SK-N-SH (cell line): Measurements from ENCODE around the gene ABCA8. TPM values are rescaled to one million over a fixed set of nuclear protein-coding genes. Genes with fewer than 3 reads are reported as not detected.

Source experiments
- CTCF ChIA-PET: fragments of 300-600, 350-600 bp; formaldehyde crosslinking; extraction: SDS; loops from one replicate; lab custom pipeline; 2021; lab: Yijun Ruan, JAX
- POLR2A ChIA-PET: fragments of 350-600 bp; sonication (Branson Sonifier 250); formaldehyde crosslinking; extraction: SDS; loops from one replicate; lab custom pipeline; 2020; ENCODE audit warnings: antibody characterized with exemption, inconsistent platforms; lab: Yijun Ruan, JAX
- DNase-seq: peaks from one replicate; pipeline ENCODE4 v3.0.0; 2012
- H2AFZ ChIP-seq: fragments of 200-600 bp; sonication (generic); 2 replicates; pipeline ENCODE4 v1.8.1; 2016; ENCODE audit warnings: antibody characterized with exemption, mild to moderate bottlenecking, low read depth
- H3F3A ChIP-seq: fragments of 200-600 bp; sonication (generic); replicated peaks from 2 replicates; pipeline ENCODE3; 2016; ENCODE audit warnings: antibody characterized with exemption, mild to moderate bottlenecking; ENCODE audit not compliant: insufficient read depth
- H3K27ac ChIP-seq, 2 experiments: fragments of 200-500 bp in 1 of 2; fragments of 200-600 bp in 1 of 2; sonication (Bioruptor generic) in 1 of 2; sonication (generic), shearing (Covaris generic) in 1 of 2; 2 replicates each; pipeline versions ENCODE4 v1.5.1 to v1.6.1; 2014 to 2016; ENCODE audit warnings: low read depth in 2 of 2, inconsistent platforms in 1 of 2, low read length in 1 of 2, mild to moderate bottlenecking in 1 of 2, mixed read lengths in 1 of 2
- H3K27me3 ChIP-seq: fragments of 200-600 bp; sonication (generic), shearing (Covaris generic); 2 replicates; pipeline ENCODE4 v1.6.1; 2016; ENCODE audit warnings: mixed run types; ENCODE audit not compliant: insufficient read depth
- H3K36me3 ChIP-seq, 2 experiments: fragments of 200-500 bp in 1 of 2; fragments of 200-600 bp in 1 of 2; sonication (Bioruptor generic) in 1 of 2; sonication (generic) in 1 of 2; replicated peaks in 1 of 2; 2 replicates each; pipeline versions ENCODE3 to v1.5.1; 2014 to 2016; ENCODE audit warnings: low read length in 1 of 2, mild to moderate bottlenecking in 1 of 2; ENCODE audit not compliant: insufficient read depth in 2 of 2, control insufficient read depth in 1 of 2
- H3K4me1 ChIP-seq, 2 experiments: fragments of 200-500 bp in 1 of 2; fragments of 200-600 bp in 1 of 2; sonication (Bioruptor generic) in 1 of 2; sonication (generic), shearing (Covaris generic) in 1 of 2; 2 replicates each; pipeline versions ENCODE4 v1.5.1 to v1.6.1; 2014 to 2016; ENCODE audit warnings: low read depth in 1 of 2, low read length in 1 of 2, mixed run types in 1 of 2; ENCODE audit not compliant: insufficient read depth in 2 of 2, control insufficient read depth in 1 of 2
- H3K4me2 ChIP-seq: fragments of 200-600 bp; sonication (generic), shearing (Covaris generic); 2 replicates; pipeline ENCODE4 v1.6.1; 2017; ENCODE audit warnings: mixed run types
- H3K4me3 ChIP-seq, 2 experiments: fragments of 200-500 bp in 1 of 2; fragments of 200-600 bp in 1 of 2; sonication (Bioruptor generic) in 1 of 2; sonication (generic), shearing (Covaris generic) in 1 of 2; 2 replicates each; pipeline versions ENCODE4 v1.5.1 to v1.8.1; 2014 to 2016; ENCODE audit warnings: low read depth in 2 of 2, inconsistent platforms in 1 of 2, low read length in 1 of 2, mild to moderate bottlenecking in 1 of 2, mixed read lengths in 1 of 2, moderate library complexity in 1 of 2
- H3K79me2 ChIP-seq: fragments of 200-600 bp; sonication (generic); 2 replicates; pipeline ENCODE4 v1.8.1; 2017; ENCODE audit warnings: mild to moderate bottlenecking; ENCODE audit not compliant: insufficient read depth
- H3K9ac ChIP-seq: fragments of 200-600 bp; sonication (generic); 2 replicates; pipeline ENCODE4 v1.6.1; 2017; ENCODE audit warnings: mixed run types
- H3K9me2 ChIP-seq: fragments of 200-600 bp; sonication (generic); 2 replicates; pipeline ENCODE4 v1.6.1; 2017; ENCODE audit warnings: mixed run types
- H3K9me3 ChIP-seq: fragments of 200-600 bp; sonication (generic); 2 replicates; pipeline ENCODE4 v1.6.1; 2017; ENCODE audit warnings: mixed run types, mild to moderate bottlenecking, moderate library complexity
- H4K20me1 ChIP-seq: fragments of 200-600 bp; sonication (generic); 2 replicates; pipeline ENCODE4 v1.6.1; 2017; ENCODE audit warnings: mild to moderate bottlenecking, mixed run types; ENCODE audit not compliant: insufficient read depth
- CTCF ChIP-seq: fragments of 200-600 bp; sonication (generic); IDR thresholded peaks from 2 replicates; pipeline ENCODE4 v1.6.1; 2017; ENCODE audit warnings: antibody characterized with exemption, mild to moderate bottlenecking, moderate library complexity
- ELF1 ChIP-seq: IDR thresholded peaks from 2 replicates; pipeline ENCODE4 v1.4.0; 2012
- FOXM1 ChIP-seq: IDR thresholded peaks from 2 replicates; pipeline ENCODE4 v1.4.0; 2012; ENCODE audit warnings: low read depth, mild to moderate bottlenecking
- GABPA ChIP-seq: IDR thresholded peaks from 2 replicates; pipeline ENCODE4 v1.4.0; 2012; ENCODE audit warnings: low read depth, mild to moderate bottlenecking
- MXI1 ChIP-seq: IDR thresholded peaks from 2 replicates; pipeline ENCODE4 v1.6.1; 2012; ENCODE audit warnings: mild to moderate bottlenecking, low read depth, low read length, improper control_type of control experiment
- SIN3A ChIP-seq: IDR thresholded peaks from 2 replicates; pipeline ENCODE4 v1.6.1; 2012; ENCODE audit warnings: low read depth, mild to moderate bottlenecking, low read length, moderate library complexity, borderline replicate concordance
- USF1 ChIP-seq: IDR thresholded peaks from 2 replicates; pipeline ENCODE4 v1.4.0; 2012; ENCODE audit warnings: low read depth, borderline replicate concordance
- ZBTB33 ChIP-seq: IDR thresholded peaks from 2 replicates; pipeline ENCODE4 v1.4.0; 2012; ENCODE audit warnings: low read depth, borderline replicate concordance
- WGBS: methylation state at CpG from one replicate; pipeline ENCODE4 v1.1.6; 2017; ENCODE audit warnings: low lambda C conversion rate; 5-methylcytosine and 5-hydroxymethylcytosine counted together
- polyA plus RNA-seq, 3 experiments: library from polyadenylated mRNA; depleted of rRNA; stranded (reverse); fragments of >200 nt; gene quantifications; 2 replicates each; pipeline ENCODE4 v1.2.3, GENCODE V29; 2012

The ABCA8 gene
- polyA plus RNA-seq, 1 of the 3 experiments (the other 2 are of a cell fraction) = 2.3 TPM

- TF ChIP-seq USF1 (no peak), SIN3A (no peak)
Observed at GRCh38 chr17:68972119-68972704, 17.0 kb upstream of the ABCA8 start (continued).

- Histone ChIP-seq H3K27me3 (peaks cover 4% of the 10 kb centered on the region; the same call in 1 of the 2 replicates), H3K36me3 (no peaks in the 10 kb centered on the region), H3K79me2 (no peaks in the 10 kb centered on the region), H3K4me3 (no peak overlapping the region), H4K20me1 (no peaks in the 10 kb centered on the region), H3K4me2 (no peak overlapping the region), H3K4me1 (no peaks in the 10 kb centered on the region), H3K27ac (no peak overlapping the region), H2AFZ (no peak overlapping the region), H3K9me3 (no peaks in the 10 kb centered on the region), H3K9me2 (no peaks in the 10 kb centered on the region), H3K9ac (no peak overlapping the region), H3F3A (no peaks in the 10 kb centered on the region)
- DNase-seq = no peak
- CTCF ChIA-PET = interaction anchor here (0.8 to 1.1 kb wide), 4 partner anchors 12 to 278 kb away, joined by 3 to 4 read pairs (median 3); no protein-coding TSS in a partner anchor
- 32% methylated on average over 5 of the region's 5 CpGs for WGBS
- POLR2A ChIA-PET = no interaction called here
- TF ChIP-seq FOXM1 (no peak), ELF1 (no peak), GABPA (no peak)
- TF ChIP-seq, all 33 proteins: peak for 0
Observed at GRCh38 chr17:68969101-68969500, 13.9 kb upstream of the ABCA8 start.

GRCh38 chr17:68963958-68964357 lies 8.8 kb upstream of the ABCA8 start:
- H3K36me3 ChIP-seq = no peaks in the 10 kb centered on the region
- H4K20me1 ChIP-seq = no peaks in the 10 kb centered on the region
- H3K79me2 ChIP-seq = no peaks in the 10 kb centered on the region
- 21% methylated on average over 4 of the region's 4 CpGs for WGBS
- no peak overlapping the region for H3K4me3 ChIP-seq
- H2AFZ ChIP-seq = no peak overlapping the region
- no peaks in the 10 kb centered on the region for H3K9me2 ChIP-seq
- POLR2A ChIA-PET = no interaction called here
- H3K9ac ChIP-seq = no peak overlapping the region
- TF ChIP-seq MXI1 = no peak
- no peak for TF ChIP-seq ZBTB33
- TF ChIP-seq CTCF = no peak
- no peaks in the 10 kb centered on the region for H3K4me1 ChIP-seq
- CTCF ChIA-PET = interaction anchor here (1.2 kb wide), 1 partner anchor 9 kb away, joined by 3 read pairs; the partner anchor contains the start of gene ABCA8
- H3F3A ChIP-seq = no peaks in the 10 kb centered on the region
- H3K27ac ChIP-seq = no peak overlapping the region
- no peaks in the 10 kb centered on the region for H3K9me3 ChIP-seq
- H3K4me2 ChIP-seq = no peak overlapping the region
- no peak for DNase-seq
- H3K27me3 ChIP-seq = peaks cover 4% of the 10 kb centered on the region; the same call in 1 of the 2 replicates
